GM21367 (cell line): Measurements from ENCODE around the gene OCA2.
"Not testable (repeated sequence)": the region's sequence is repeated elsewhere in the genome, so short reads cannot be mapped to it uniquely, and the experiment has no call there.

Experiments used
- ATAC-seq: cut with Tn5 transposase; IDR thresholded peaks from one replicate; pipeline ENCODE4 v1.9.1; 2021; ENCODE audit not compliant: unreplicated experiment

The OCA2 gene

GRCh38 chr15:28098766-28099554 is at the start of gene OCA2:
TSS of gene OCA2 (minus strand) at chr15:28099315. CDS start at chr15:28081874, 17,441 bp downstream.
- no peak for ATAC-seq

- no peak for ATAC-seq
These were observed 48.7 kb upstream of the OCA2 start for GRCh38 chr15:28147801-28148200.

GRCh38 chr15:28145419-28145818 is 46.3 kb upstream of the OCA2 start:
- not testable (repeated sequence) for ATAC-seq

- no peak for ATAC-seq
These were observed 40.9 kb upstream of the OCA2 start for GRCh38 chr15:28140062-28140461.

- ATAC-seq = not testable (repeated sequence)
These were observed 38.4 kb upstream of the OCA2 start for GRCh38 chr15:28137408-28138039.

GRCh38 chr15:28136236-28136904 is 37.3 kb upstream of the OCA2 start:
- peak; percentile 97 for ATAC-seq

- ATAC-seq = no peak
These were observed 34.2 kb upstream of the OCA2 start for GRCh38 chr15:28133281-28133680.

- no peak for ATAC-seq
These were observed 33.6 kb upstream of the OCA2 start for GRCh38 chr15:28132524-28133275.

GRCh38 chr15:28131946-28132345 is 32.8 kb upstream of the OCA2 start:
- ATAC-seq = no peak

- ATAC-seq = no peak
These were observed 32.3 kb upstream of the OCA2 start for GRCh38 chr15:28131400-28131799.

GRCh38 chr15:28130651-28131050 is 31.5 kb upstream of the OCA2 start:
- no peak for ATAC-seq

GRCh38 chr15:28129231-28129848 is 30.2 kb upstream of the OCA2 start:
- ATAC-seq = no peak

GRCh38 chr15:28128031-28128430 is 28.9 kb upstream of the OCA2 start:
- ATAC-seq = no peak

- ATAC-seq = no peak
These were observed 27.9 kb upstream of the OCA2 start for GRCh38 chr15:28127036-28127435.

GRCh38 chr15:28125673-28126651 is 26.8 kb upstream of the OCA2 start:
- no peak for ATAC-seq

- ATAC-seq = no peak
These were observed 25.7 kb upstream of the OCA2 start for GRCh38 chr15:28124841-28125240.

GRCh38 chr15:28123408-28124023 is 24.4 kb upstream of the OCA2 start:
- ATAC-seq = no peak

GRCh38 chr15:28122038-28122949 is 23.2 kb upstream of the OCA2 start:
- ATAC-seq = no peak
